DOHH2 (cell line): ENCODE measurements around the gene RBKS.

Source experiments
- EZH2phosphoT487 ChIP-seq: fragments of 200-600 bp; sonication (generic); IDR thresholded peaks from 2 replicates; pipeline ENCODE4 v1.6.1; 2017; ENCODE audit warnings: borderline replicate concordance, mild to moderate bottlenecking, antibody characterized with exemption, low read length, moderate library complexity, mixed read lengths
- TF ChIP-seq, protein P1 (sequence below): fragments of 200-600 bp; sonication (generic); IDR thresholded peaks from one replicate; pipeline ENCODE4 v1.5.1; 2014; ENCODE audit warnings: antibody characterized with exemption, mild to moderate bottlenecking, low read depth, low read length; ENCODE audit not compliant: poor library complexity, severe bottlenecking

DNA sequence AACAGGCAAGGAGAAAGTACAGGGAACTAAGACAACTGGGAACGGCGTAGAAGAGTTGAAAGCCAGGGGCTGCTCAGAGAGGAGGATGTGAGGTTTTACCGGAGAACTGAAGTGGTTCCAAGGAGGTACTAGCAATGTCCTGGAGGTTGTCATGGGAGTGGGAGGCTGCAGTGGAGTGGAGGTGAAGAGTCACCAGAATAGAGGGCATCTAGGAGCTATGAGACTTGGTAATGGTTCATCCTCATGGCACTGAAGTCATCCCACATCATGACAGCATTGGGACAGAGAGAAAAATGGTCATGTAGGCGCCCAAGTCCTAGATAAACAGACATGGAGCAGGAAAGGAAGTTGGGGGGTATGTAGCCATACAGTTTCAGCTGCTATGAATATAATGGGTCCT lies 92.3 kb downstream of the RBKS start:
- TF ChIP-seq, protein P1, sequence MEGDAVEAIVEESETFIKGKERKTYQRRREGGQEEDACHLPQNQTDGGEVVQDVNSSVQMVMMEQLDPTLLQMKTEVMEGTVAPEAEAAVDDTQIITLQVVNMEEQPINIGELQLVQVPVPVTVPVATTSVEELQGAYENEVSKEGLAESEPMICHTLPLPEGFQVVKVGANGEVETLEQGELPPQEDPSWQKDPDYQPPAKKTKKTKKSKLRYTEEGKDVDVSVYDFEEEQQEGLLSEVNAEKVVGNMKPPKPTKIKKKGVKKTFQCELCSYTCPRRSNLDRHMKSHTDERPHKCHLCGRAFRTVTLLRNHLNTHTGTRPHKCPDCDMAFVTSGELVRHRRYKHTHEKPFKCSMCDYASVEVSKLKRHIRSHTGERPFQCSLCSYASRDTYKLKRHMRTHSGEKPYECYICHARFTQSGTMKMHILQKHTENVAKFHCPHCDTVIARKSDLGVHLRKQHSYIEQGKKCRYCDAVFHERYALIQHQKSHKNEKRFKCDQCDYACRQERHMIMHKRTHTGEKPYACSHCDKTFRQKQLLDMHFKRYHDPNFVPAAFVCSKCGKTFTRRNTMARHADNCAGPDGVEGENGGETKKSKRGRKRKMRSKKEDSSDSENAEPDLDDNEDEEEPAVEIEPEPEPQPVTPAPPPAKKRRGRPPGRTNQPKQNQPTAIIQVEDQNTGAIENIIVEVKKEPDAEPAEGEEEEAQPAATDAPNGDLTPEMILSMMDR, result no peak
- no peak for TF ChIP-seq EZH2phosphoT487
